HG03457 (cell line): ENCODE measurements around the gene MAGI3.
"Not testable (repeated sequence)": the region's sequence is repeated elsewhere in the genome, so short reads cannot be mapped to it uniquely, and the experiment has no call there.

Experiments used
- ATAC-seq: cut with Tn5 transposase; IDR thresholded peaks from one replicate; pipeline ENCODE4 v1.9.1; 2021; ENCODE audit warnings: moderate number of reproducible peaks; ENCODE audit not compliant: unreplicated experiment

The MAGI3 gene

DNA sequence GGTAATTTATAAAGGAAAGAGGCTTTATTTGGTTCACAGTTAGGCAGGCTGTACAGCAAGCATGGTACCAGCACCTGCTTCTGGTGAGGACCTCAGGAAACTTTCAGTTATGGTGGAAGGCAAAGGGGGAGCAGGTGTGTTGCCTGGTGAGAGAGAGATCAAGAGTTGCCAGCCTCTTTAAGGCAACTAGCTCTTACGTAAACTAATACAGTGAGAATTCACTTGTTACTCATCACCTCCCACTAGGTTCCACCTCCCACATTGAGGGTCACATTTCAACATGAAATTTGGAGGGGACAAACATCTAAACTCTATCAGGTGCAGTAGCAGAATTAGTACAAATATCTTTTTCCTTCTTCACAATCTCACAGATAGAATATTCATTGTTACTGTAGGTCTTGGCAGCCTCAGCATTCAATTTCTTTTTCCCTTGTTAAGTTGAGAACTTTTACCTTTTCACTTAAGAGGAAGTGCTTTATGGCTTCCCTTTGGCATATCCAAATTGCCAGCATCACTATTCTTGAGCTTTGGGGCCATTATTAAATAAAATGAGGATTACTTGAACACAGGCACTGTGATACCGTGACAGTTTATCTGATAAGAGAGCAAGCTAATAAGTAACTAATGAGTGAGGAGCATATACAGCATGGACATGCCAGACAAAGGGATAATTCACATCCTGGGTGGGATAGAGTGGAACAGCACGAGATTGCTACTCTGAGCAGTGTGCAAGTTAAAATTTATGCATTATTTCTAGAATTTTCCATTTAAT lies 48.4 kb downstream of the MAGI3 start:
- no peak for ATAC-seq

DNA sequence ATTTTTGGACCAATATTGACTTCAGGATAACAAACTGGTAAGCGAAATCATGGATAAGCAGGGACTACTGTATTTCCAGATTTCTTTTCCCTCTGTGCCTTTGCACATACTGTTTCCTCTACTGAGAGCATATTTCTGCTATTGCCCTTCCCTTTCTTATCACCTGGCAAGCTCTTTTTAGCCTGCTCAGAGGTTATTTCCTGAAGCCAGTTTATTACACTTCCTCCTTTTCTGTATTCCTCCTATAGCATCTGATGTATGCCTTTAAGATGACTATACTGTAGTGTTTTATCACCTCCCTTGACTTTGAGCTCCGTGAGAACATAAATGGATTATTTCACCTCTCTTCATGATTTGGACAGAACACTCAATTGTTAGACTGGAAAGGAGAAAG lies 49.0 kb downstream of the MAGI3 start:
- ATAC-seq, result no peak

GRCh38 chr1:113442131-113442530 lies 51.8 kb downstream of the MAGI3 start:
- no peak for ATAC-seq

DNA sequence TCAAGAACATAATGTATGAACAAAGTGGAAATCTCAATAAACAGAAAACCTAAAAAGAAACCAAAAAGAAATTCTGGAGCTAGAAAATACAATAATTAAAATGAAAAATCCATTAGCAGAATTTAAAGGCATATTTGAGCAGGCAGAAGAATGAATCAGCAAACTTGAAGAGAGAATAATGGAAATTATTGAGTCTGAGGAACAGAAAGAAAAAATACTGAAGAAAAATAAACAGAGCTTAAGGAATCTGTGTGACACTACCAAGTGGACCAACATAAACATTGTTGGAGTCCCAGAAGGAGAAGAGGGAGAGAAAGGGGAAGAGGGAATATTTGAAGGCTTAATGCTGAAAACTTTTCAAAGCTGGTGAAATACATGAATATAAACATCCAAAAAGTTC lies 54.5 kb downstream of the MAGI3 start:
- ATAC-seq, result no peak

GRCh38 chr1:113451710-113452109 lies 61.4 kb downstream of the MAGI3 start:
- no peak for ATAC-seq

GRCh38 chr1:113452921-113453770 lies 62.8 kb downstream of the MAGI3 start:
- ATAC-seq, result no peak

GRCh38 chr1:113453771-113454083 lies 63.4 kb downstream of the MAGI3 start:
- ATAC-seq, result no peak

DNA sequence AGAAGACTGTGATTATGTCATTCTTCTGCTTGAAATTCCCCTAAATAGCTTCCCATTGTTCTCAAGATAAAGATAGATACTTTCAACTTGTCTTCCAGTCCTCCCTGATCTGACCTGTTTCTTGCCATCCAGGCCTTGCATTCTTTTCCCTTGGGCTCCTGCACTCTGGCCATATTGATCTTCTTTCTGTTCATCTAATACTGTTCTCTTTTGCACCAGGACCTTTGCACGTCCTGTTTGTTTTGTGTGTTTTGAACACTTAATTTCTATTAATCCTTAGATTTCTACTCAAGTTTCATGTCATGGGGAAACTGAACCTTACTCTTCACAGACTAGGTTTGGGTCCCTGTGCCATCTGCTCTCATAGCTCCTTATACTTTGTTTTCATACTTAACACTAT lies 65.1 kb downstream of the MAGI3 start:
- ATAC-seq, result no peak

GRCh38 chr1:113456967-113457366 lies 66.7 kb downstream of the MAGI3 start:
- no peak for ATAC-seq

DNA sequence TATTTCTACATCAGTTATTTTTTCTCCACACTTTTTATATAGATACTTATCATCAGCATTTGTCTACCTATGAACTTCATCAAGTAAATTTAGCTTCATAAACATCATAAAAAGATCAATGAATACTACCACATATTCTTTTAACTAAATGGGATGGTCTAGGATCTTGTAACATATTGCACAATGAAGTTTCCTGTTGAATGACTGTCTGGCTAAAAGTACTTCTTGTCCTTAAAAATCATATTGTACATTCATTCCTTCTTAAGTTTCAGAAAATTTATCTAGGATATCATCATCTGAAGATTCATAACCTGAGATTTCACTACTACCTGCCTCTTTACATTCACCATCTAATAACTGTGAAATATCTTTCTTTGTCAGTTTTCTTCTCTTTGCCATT lies 69.0 kb downstream of the MAGI3 start:
- ATAC-seq, result no peak

GRCh38 chr1:113467991-113468390 lies 77.7 kb downstream of the MAGI3 start:
- no peak for ATAC-seq

GRCh38 chr1:113478427-113479195 lies 88.3 kb downstream of the MAGI3 start:
- ATAC-seq, result not testable (repeated sequence)

DNA sequence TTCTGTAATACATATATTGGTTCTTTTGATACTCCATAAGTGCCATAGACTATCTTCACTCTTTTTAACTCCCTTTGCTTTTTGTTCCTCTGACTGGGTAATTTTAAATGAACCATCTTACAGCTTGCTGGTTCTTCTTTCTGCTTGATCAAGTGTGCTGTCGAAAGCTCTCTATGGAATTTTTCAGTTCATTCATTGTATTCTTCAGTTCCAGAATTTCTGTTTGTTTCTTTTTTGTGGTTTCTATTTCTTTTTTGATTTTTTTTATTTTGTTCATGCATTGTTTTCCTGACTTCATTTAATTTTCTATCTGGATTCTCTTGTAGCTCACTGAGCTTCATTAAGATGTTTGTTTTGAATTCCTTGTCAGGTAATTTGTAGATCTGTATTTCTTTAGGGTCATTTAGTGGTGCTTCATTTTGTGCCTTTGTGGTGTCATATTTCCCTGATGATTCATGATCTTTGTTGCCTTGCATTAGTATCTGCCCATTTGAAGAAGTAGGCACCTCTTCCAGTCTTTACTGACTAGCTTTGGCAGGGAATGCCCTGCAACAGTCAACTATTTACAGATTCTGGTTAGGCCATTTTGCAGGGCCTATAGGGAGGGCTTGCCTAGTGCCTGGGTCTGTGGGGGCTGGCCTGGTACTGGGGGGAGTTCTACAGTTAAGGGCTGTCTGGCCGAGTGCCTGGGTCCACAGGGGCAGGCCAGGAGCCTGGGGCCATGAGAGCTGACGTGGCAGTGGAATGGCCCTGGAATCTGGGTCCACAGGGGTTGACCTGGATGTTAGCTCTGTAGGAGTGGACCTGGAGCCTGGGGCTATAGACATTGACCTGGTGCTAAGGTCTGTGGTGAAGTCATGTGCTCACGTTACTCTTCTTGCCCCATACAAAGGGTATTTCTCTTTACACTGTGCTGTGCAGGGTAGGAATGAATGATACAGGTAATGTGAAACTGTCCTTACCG lies 89.7 kb downstream of the MAGI3 start:
- ATAC-seq, result no peak

DNA sequence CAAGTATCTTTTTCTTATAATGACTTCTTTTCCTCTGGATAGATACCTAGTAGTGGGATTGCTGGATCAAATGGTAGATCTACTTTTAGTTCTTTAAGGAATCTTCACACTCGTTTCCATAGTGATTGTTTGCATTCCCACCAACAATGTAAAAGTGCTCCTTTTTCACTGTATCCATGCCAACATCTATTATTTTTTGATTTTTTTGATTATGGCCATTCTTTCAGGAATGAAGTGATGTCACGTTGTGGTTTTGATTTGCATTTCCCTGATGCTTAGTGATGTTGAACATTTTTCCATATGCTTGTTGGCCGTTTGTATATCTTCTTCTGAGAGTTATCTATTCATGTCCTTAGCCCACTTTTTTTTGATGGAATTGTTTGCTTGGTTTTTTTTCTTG lies 94.8 kb downstream of the MAGI3 start:
- ATAC-seq, result not testable (repeated sequence)

DNA sequence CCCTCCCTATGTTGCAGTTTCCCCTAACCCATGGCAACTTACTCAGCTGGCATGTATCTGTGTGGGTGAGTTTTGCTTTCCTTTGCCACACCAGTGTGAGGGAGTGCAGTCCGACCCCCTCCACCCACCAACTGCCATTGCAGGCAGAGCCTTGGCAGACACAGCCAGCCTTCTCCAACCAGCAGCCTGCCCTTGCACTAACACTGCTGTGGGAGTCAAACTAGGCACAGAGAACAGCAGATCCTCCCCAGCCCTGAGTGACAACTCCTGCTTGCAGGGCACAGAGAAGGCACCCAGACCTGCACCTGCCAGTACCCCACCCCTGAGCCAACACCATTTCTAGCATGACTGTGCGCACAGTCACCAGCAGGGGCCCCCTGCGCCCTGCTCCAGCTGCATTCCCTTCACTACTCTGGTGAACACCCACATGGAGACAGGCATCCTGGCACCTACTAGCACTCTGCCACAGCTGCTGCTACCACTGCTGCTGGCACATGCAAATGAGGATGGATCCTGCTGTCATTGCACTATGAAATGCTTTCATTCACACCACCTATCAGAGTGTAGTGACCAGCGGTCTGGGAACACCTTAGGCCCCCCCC lies 98.4 kb downstream of the MAGI3 start:
- ATAC-seq, result no peak

DNA sequence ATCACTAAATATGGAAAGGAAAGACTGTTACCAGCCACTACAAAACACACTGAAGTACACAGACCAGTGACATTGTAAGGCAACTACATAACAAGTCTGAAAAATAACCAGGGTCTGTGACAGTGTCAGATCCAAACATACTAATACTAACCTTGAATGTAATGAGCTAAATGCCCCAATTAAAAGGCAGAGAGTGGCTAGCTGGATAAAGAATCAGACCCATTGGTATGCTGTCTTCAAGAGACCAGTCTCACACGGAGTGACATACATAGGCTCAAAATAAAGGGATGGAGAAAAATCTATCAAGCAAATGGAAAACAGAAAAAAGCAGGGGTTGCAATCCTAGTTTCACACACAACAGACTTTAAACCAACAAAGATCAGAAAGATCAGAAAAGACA lies 100.1 kb downstream of the MAGI3 start:
- no peak for ATAC-seq

GRCh38 chr1:113493533-113493932 lies 103.2 kb downstream of the MAGI3 start:
- no peak for ATAC-seq

DNA sequence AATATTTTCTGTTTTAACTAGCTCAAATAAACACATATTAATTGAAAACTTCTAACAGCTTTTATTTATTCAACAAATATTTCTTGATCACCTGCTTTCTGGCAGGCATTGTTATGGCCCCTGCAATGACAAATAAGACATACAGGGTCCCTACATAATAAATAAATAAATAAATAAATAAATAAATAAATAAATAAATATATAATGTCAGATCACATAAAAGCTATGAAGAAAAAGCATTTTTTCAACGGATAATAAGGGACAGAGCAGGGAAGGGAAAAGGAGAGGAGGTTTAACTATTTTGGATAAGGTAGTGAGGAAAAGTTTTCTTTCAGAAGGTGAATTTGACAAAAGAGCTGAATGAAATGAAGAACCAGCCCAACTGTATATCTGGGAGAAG lies 115.0 kb downstream of the MAGI3 start:
- no peak for ATAC-seq

DNA sequence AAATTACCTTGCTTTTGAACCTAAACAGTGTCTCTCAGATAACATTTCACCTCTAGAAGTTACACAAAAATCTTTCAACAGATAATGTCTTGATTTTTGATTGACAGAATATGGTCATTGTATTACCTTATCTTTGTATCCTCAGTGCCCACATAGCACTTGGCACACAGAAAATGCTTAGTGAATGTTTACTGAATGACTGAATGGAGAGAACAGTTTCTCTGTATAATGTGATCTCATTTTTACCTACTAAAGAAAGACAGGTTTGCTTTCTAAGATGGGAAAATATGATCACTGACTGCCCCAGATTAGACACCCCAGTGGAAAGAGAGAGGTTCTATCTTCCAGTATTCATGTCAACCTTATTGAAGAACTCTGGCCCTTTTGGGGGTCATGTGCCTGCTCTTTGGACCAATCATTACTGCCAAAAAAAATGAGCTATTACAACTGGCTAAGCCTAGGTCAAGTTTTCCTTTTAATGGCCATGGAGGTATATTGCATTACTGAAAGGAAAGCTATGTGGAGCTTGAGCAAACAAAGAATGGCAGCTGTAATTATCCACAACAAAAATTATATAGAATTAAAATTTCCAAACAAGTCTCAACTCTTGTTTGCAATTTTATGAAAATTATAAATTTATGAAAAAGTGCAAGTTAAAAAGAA lies 117.4 kb downstream of the MAGI3 start:
- ATAC-seq, result no peak
